Prostate gland (tissue), 2 donors: ENCODE results near the gene FMNL3. TPM values are rescaled to one million over a fixed set of nuclear protein-coding genes. Genes with fewer than 3 reads are reported as not detected.

Experiments
- DNase-seq: peaks from one replicate; pipeline ENCODE4 v3.0.0-alpha.2; 2019; ENCODE audit warnings: low spot score
- H3K27ac ChIP-seq, 2 donors: fragments of 200-600 bp; sonication (generic); 2 replicates each; pipeline ENCODE4 v1.5.1; 2017 to 2019
- H3K27me3 ChIP-seq: fragments of 200-600 bp; sonication (generic); replicated peaks from 2 replicates; pipeline ENCODE4 v1.5.1; 2019; ENCODE audit not compliant: insufficient read depth
- H3K36me3 ChIP-seq, 2 donors: fragments of 200-600 bp; sonication (generic); 1 replicate in 1 of 2; 2 replicates in 1 of 2; pipeline versions ENCODE4 v1.5.1 to v1.8.1; 2017 to 2019
- H3K4me1 ChIP-seq: fragments of 200-600 bp; sonication (generic); replicated peaks from 2 replicates; pipeline ENCODE4 v1.5.1; 2019
- H3K4me3 ChIP-seq, 2 donors: fragments of 200-600 bp; sonication (generic); 2 replicates each; pipeline ENCODE4 v1.5.1; 2017 to 2019
- H3K9me3 ChIP-seq: fragments of 200-600 bp; sonication (generic); 2 replicates; pipeline ENCODE4 v1.5.1; 2017
- CTCF ChIP-seq, 4 experiments: fragments of 200-600 bp in 2 of 4; fragments of 450-650 bp in 2 of 4; sonication (generic) in 2 of 4; IDR thresholded peaks; 1 replicate in 3 of 4; 2 replicates in 1 of 4; pipeline ENCODE4 v1.5.1; 2016 to 2019; ENCODE audit warnings: antibody characterized with exemption in 4 of 4, mild to moderate bottlenecking in 2 of 4, moderate library complexity in 2 of 4
- POLR2A ChIP-seq: fragments of 450-650 bp; IDR thresholded peaks from one replicate; pipeline ENCODE4 v1.6.1; 2016; ENCODE audit warnings: antibody characterized with exemption, mild to moderate bottlenecking
- POLR2AphosphoS5 ChIP-seq: sonication (generic); formaldehyde crosslinking; IDR thresholded peaks from one replicate; pipeline ENCODE4 v1.6.1; 2017; ENCODE audit warnings: antibody characterized with exemption
- WGBS: methylation state at CpG from one replicate; pipeline ENCODE4 v1.1.5; 2018; 5-methylcytosine and 5-hydroxymethylcytosine counted together
- intact Hi-C: fragments of 100-400 bp; cut with DNase I; formaldehyde crosslinking; loops from one replicate; pipeline ENCODE4 v1.14.2; 2022
- total RNA-seq, 2 donors: library from RNA; depleted of rRNA; stranded (reverse); fragments of >200 nt; gene quantifications; one replicate each; pipeline ENCODE4 v1.1.0, GENCODE V29; 2016

Gene FMNL3
- total RNA-seq = 10 to 100 TPM in 1 of 2 donors, 1 to 10 TPM in 1; 4.5 to 52.9 TPM

GRCh38 chr12:49707128-49707811, at the start of gene FMNL3:
TSS of gene FMNL3 (minus strand) at chr12:49707405. CDS start at chr12:49707180, 225 bp downstream.
- peak; percentile 81 for TF ChIP-seq POLR2AphosphoS5
- TF ChIP-seq POLR2A = peak; percentile 29
- peak; percentile 97 to 100 (median 100) for TF ChIP-seq CTCF (IDR thresholded peaks at IDR 0.05)
- peak; percentile 96 for DNase-seq
- Histone ChIP-seq H3K4me3 (peak within 1 kb of the TSS; percentile 46 to 61), H3K4me1 (no peaks in the 10 kb centered on the region), H3K27ac (peak within 1 kb of the TSS; percentile 69 to 73), H3K36me3 (no peaks in the 10 kb centered on the region), H3K9me3 (no peaks in the 10 kb centered on the region), H3K27me3 (no peaks in the 10 kb centered on the region)
- intact Hi-C loops = loop anchor here (1.0 to 2.0 kb wide), 2 partner anchors 34 to 63 kb away; no protein-coding TSS in a partner anchor
- WGBS = under 1% methylated on average over 78 of the region's 93 CpGs

GRCh38 chr12:49750996-49751393, 43.8 kb upstream of the FMNL3 start:
- TF ChIP-seq POLR2AphosphoS5 (no peak), CTCF (IDR thresholded peaks at IDR 0.05) (no peak), POLR2A (no peak)
- H3K27me3 ChIP-seq = no peaks in the 10 kb centered on the region
- peaks cover 26% of the 10 kb centered on the region for H3K4me1 ChIP-seq
- no peak overlapping the region for H3K27ac ChIP-seq
- WGBS = 13% methylated on average over 1 of the region's 1 CpG
- no peaks in the 10 kb centered on the region for H3K9me3 ChIP-seq
- H3K4me3 ChIP-seq = no peak overlapping the region
- intact Hi-C loops = no loop called here
- DNase-seq = no peak
- peaks cover 2 to 10% of the 10 kb centered on the region in 2 donors for H3K36me3 ChIP-seq

- 61% methylated on average over 8 of the region's 8 CpGs for WGBS
- TF ChIP-seq POLR2AphosphoS5 (no peak), CTCF (IDR thresholded peaks at IDR 0.05) (no peak), POLR2A (no peak)
- DNase-seq = no peak
- peaks cover 26% of the 10 kb centered on the region for H3K4me1 ChIP-seq
- no peak overlapping the region for H3K4me3 ChIP-seq
- intact Hi-C loops = no loop called here
- no peaks in the 10 kb centered on the region for H3K27me3 ChIP-seq
- peaks cover 2 to 10% of the 10 kb centered on the region in 2 donors for H3K36me3 ChIP-seq
- H3K9me3 ChIP-seq = no peaks in the 10 kb centered on the region
- no peak overlapping the region for H3K27ac ChIP-seq
Observed at GRCh38 chr12:49750027-49750995, 43.1 kb upstream of the FMNL3 start.

GRCh38 chr12:49748800-49749199, 41.6 kb upstream of the FMNL3 start:
- Histone ChIP-seq H3K4me1 (peaks cover 26% of the 10 kb centered on the region), H3K4me3 (no peak overlapping the region), H3K27ac (peak overlapping the region in 1 of 2 donors; percentile 13), H3K9me3 (no peaks in the 10 kb centered on the region), H3K36me3 (peaks cover 0 to 10% of the 10 kb centered on the region in 2 donors), H3K27me3 (no peaks in the 10 kb centered on the region)
- 29% methylated on average over 3 of the region's 3 CpGs for WGBS
- intact Hi-C loops = no loop called here
- TF ChIP-seq CTCF (IDR thresholded peaks at IDR 0.05) (no peak), POLR2AphosphoS5 (no peak), POLR2A (no peak)
- no peak for DNase-seq
